Neural progenitor cell (in vitro differentiated cells): ENCODE data around the gene RASIP1.

Source experiments
- EZH2 ChIP-seq: fragments of 200-600 bp; sonication (generic); IDR thresholded peaks from 2 replicates; pipeline ENCODE4 v1.6.1; 2017; ENCODE audit warnings: antibody characterized with exemption, mild to moderate bottlenecking, moderate library complexity
- EZH2phosphoT487 ChIP-seq: fragments of 200-600 bp; sonication (generic); IDR thresholded peaks from 2 replicates; pipeline ENCODE4 v1.6.1; 2017; ENCODE audit warnings: antibody characterized with exemption
- TF ChIP-seq, protein P1 (sequence below): fragments of 200-600 bp; sonication (generic); IDR thresholded peaks from 2 replicates; pipeline ENCODE4 v1.5.1; 2017; ENCODE audit warnings: antibody characterized with exemption, mild to moderate bottlenecking

DNA sequence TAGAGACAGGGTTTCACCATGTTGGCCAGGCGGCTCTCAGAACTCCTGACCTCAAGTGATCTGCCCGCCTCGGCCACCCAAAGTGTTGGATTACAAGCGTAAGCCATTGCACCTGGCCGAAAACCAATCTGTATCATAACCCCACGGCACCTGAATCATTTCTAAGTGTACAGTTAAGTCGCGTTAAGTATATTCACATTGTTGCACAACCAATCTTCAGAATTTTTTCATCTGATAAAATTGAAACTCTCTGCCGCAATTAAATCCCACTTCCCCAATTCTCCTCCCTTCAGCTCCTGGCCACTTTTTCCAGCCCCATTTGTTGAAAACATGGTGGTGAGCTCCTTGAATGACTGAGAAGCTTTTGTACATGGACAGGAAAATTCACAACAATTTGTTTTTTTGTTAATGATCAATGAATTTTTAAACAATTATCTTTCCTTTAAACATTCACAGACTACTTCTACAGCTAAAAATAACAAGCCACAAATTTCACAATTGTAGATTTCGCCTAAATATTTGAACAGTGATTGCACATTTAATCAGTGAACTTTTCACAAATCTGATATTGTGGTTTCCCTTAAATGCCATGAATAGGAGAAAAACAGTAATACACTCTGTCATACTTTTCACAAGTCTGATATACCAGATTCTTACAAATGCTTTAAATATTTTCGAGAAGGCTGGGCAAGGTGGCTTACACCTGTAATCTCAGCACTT lies 28.7 kb upstream of the RASIP1 start:
- TF ChIP-seq, protein P1, sequence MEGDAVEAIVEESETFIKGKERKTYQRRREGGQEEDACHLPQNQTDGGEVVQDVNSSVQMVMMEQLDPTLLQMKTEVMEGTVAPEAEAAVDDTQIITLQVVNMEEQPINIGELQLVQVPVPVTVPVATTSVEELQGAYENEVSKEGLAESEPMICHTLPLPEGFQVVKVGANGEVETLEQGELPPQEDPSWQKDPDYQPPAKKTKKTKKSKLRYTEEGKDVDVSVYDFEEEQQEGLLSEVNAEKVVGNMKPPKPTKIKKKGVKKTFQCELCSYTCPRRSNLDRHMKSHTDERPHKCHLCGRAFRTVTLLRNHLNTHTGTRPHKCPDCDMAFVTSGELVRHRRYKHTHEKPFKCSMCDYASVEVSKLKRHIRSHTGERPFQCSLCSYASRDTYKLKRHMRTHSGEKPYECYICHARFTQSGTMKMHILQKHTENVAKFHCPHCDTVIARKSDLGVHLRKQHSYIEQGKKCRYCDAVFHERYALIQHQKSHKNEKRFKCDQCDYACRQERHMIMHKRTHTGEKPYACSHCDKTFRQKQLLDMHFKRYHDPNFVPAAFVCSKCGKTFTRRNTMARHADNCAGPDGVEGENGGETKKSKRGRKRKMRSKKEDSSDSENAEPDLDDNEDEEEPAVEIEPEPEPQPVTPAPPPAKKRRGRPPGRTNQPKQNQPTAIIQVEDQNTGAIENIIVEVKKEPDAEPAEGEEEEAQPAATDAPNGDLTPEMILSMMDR = no peak
- TF ChIP-seq EZH2phosphoT487 (no peak), EZH2 (no peak)
